HL-60 (cell line): ENCODE results near the gene CBR3.

Experiments used
- DNase-seq, 2 experiments: peaks; one replicate each; pipeline ENCODE4 v3.0.0-alpha.2; 2010 to 2020; ENCODE audit warnings: low read depth in 1 of 2, low spot score in 1 of 2
- H3K27ac ChIP-seq: fragments of 250-450 bp; sonication (Bioruptor Pico); replicated peaks from 2 replicates; pipeline ENCODE4 v1.5.1; 2020; ENCODE audit warnings: mild to moderate bottlenecking, moderate library complexity
- H3K27me3 ChIP-seq: fragments of 250-450 bp; sonication (Bioruptor Pico); 2 replicates; pipeline ENCODE4 v1.5.1; 2021; ENCODE audit warnings: mild to moderate bottlenecking, moderate library complexity; ENCODE audit not compliant: insufficient read depth, poor library complexity, severe bottlenecking
- H3K4me3 ChIP-seq: replicated peaks from 2 replicates; pipeline ENCODE4 v1.5.1; 2011; ENCODE audit warnings: mild to moderate bottlenecking, control low read depth, low read length; ENCODE audit not compliant: insufficient read depth
- CTCF ChIP-seq: IDR thresholded peaks from one replicate; pipeline ENCODE4 v1.5.1; 2011; ENCODE audit warnings: low read length, control low read depth, inconsistent platforms; ENCODE audit not compliant: insufficient read depth
- GABPA ChIP-seq: IDR thresholded peaks from 2 replicates; pipeline ENCODE4 v1.6.1; 2012; ENCODE audit warnings: low read depth
- POLR2AphosphoS5 ChIP-seq: IDR thresholded peaks from 2 replicates; pipeline ENCODE4 v1.6.1; 2012; ENCODE audit warnings: low read depth
- SPI1 ChIP-seq: IDR thresholded peaks from 2 replicates; pipeline ENCODE4 v1.6.1; 2012; ENCODE audit warnings: low read depth, mild to moderate bottlenecking, borderline replicate concordance
- TF ChIP-seq, protein P1 (sequence below): IDR thresholded peaks from 2 replicates; pipeline ENCODE4 v1.6.1; 2012; ENCODE audit warnings: low read depth; ENCODE audit not compliant: insufficient replicate concordance

The CBR3 gene

DNA sequence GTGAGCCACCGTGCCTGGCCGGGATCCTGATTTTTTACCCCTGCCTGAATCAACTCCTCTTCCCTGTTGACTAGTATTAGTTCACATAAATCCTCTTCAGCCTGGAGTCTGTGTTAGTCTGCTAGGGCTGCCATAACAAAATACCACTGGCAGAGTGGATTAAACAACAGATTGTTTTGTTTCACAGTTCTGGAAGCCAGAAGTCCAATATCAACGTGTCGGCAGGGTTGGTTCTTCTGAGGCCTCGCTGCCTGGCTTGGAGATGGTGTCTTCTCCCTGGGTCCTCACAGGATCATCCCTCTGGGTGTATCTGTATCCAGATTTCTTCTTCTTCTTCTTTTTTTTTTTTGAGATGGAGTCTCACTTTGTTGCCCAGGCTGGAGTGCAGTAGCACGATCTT lies 39.9 kb downstream of the CBR3 start:
- no peak overlapping the region for H3K4me3 ChIP-seq
- TF ChIP-seq SPI1 = no peak
- TF ChIP-seq POLR2AphosphoS5 = no peak
- TF ChIP-seq CTCF = no peak
- TF ChIP-seq, protein P1, sequence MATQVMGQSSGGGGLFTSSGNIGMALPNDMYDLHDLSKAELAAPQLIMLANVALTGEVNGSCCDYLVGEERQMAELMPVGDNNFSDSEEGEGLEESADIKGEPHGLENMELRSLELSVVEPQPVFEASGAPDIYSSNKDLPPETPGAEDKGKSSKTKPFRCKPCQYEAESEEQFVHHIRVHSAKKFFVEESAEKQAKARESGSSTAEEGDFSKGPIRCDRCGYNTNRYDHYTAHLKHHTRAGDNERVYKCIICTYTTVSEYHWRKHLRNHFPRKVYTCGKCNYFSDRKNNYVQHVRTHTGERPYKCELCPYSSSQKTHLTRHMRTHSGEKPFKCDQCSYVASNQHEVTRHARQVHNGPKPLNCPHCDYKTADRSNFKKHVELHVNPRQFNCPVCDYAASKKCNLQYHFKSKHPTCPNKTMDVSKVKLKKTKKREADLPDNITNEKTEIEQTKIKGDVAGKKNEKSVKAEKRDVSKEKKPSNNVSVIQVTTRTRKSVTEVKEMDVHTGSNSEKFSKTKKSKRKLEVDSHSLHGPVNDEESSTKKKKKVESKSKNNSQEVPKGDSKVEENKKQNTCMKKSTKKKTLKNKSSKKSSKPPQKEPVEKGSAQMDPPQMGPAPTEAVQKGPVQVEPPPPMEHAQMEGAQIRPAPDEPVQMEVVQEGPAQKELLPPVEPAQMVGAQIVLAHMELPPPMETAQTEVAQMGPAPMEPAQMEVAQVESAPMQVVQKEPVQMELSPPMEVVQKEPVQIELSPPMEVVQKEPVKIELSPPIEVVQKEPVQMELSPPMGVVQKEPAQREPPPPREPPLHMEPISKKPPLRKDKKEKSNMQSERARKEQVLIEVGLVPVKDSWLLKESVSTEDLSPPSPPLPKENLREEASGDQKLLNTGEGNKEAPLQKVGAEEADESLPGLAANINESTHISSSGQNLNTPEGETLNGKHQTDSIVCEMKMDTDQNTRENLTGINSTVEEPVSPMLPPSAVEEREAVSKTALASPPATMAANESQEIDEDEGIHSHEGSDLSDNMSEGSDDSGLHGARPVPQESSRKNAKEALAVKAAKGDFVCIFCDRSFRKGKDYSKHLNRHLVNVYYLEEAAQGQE = no peak
- TF ChIP-seq GABPA = no peak
- no peaks in the 10 kb centered on the region for H3K27me3 ChIP-seq
- no peak overlapping the region for H3K27ac ChIP-seq
- no peak for DNase-seq

DNA sequence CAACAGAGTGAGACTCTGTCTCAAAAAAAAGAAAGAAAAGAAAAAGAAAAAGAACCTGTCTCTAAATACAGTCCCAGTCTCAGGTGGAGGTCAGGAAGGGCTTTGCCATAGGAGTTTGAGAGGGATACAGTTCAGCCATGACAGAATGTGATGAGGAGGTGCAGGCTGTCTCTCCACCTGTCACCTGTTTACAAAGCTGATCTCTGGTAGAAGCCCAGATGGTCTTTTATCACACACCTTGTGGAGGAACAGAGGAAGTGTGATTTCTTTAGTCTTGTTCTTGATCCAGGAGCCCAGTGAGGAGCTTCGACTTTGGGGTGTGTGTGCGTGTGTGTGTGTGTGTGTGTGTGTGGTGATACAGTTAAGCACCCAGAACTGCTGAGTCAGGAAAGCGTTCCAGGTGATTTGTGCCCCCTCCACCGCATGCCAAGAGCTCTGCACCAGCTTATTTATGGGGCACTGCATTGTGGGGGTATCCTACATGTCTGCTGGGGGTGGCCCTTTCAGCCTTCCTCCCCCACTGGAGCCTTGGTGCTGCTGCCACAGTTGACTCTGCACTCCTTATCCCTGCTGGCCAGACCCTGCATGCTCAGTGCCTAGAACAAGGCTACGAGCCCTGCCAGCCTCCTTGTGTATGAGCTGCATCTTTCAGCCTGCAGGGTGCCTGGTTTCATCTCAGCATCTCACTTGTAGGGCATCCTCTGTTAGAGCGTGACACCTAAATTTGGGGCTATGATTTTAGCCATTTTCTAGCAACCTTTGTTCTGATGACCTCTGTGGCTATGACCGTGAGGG lies 41.1 kb downstream of the CBR3 start:
- Histone ChIP-seq H3K4me3 (no peak overlapping the region), H3K27ac (no peak overlapping the region), H3K27me3 (no peaks in the 10 kb centered on the region)
- TF ChIP-seq SPI1 (no peak), GABPA (no peak)
- no peak for DNase-seq

- peak in 1 of 2 experiments; percentile 73 for DNase-seq
- Histone ChIP-seq H3K27me3 (no peaks in the 10 kb centered on the region), H3K4me3 (no peak overlapping the region), H3K27ac (peak overlapping the region; percentile 52)
- TF ChIP-seq SPI1 = peak; percentile 94
- TF ChIP-seq GABPA = no peak
Measured at GRCh38 chr21:36178349-36178748, 43.5 kb downstream of the CBR3 start.

- TF ChIP-seq GABPA (no peak), POLR2AphosphoS5 (no peak), SPI1 (no peak), CTCF (no peak)
- TF ChIP-seq, protein P1 = no peak
- Histone ChIP-seq H3K27ac (peak overlapping the region; percentile 52), H3K4me3 (no peak overlapping the region), H3K27me3 (no peaks in the 10 kb centered on the region)
- no peak for DNase-seq
Measured at GRCh38 chr21:36179145-36179544, 44.3 kb downstream of the CBR3 start.

DNA sequence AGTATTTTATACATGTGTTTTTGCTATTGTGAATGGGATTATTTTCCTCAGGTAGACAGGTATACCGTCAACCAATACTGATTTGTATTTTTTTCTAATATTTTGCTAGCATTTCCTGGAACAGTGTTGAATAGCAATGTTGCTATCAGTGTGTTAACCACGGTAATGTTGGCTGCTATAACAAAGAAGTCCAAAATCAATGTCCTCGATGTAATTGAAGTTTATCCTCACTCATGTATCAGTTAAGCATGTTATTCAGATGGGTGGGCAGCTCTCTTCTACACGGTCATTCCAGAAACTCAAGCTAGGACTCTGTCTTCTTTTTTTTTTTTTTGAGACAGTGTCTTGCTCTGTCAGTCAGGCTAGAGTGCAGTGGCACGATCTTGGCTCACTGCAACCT lies 46.1 kb downstream of the CBR3 start:
- no peak for DNase-seq
- H3K4me3 ChIP-seq = no peak overlapping the region
- TF ChIP-seq CTCF (no peak), POLR2AphosphoS5 (no peak), GABPA (no peak), SPI1 (no peak)
- TF ChIP-seq, protein P1 = no peak
- H3K27ac ChIP-seq = peak overlapping the region; percentile 52
- H3K27me3 ChIP-seq = no peaks in the 10 kb centered on the region
